Psoas muscle (tissue), 8 donors: ENCODE data around the gene CHPT1. TPM values are rescaled to one million over a fixed set of nuclear protein-coding genes. Genes with fewer than 3 reads are reported as not detected.
A peak's percentile ranks its signal among the peaks of the same experiment; 100 is the strongest.
"Not testable (repeated sequence)": the region's sequence is repeated elsewhere in the genome, so short reads cannot be mapped to it uniquely, and the experiment has no call there.

Source experiments
- ATAC-seq, 4 donors: fragments of 200-7000 bp; cut with Tn5 transposase; one replicate each; pipeline ENCODE4 v1.9.1; 2020; ENCODE audit warnings: moderate library complexity in 3 of 4, mild to moderate bottlenecking in 2 of 4
- DNase-seq, 2 donors: peaks; one replicate each; pipeline ENCODE4 v3.0.0-alpha.2; 2020
- H3K27ac ChIP-seq: fragments of 200-600 bp; one replicate; pipeline ENCODE4 v1.8.0; 2022
- H3K27me3 ChIP-seq, 3 donors: fragments of 200-600 bp in 1 of 3; one replicate each; pipeline versions ENCODE4 v1.6.1 to v1.8.0; 2013 to 2022; ENCODE audit warnings: low read length in 2 of 3, mild to moderate bottlenecking in 2 of 3, moderate library complexity in 1 of 3; ENCODE audit not compliant: insufficient read depth in 3 of 3
- H3K36me3 ChIP-seq, 2 donors: fragments of 200-600 bp in 1 of 2; one replicate each; pipeline versions ENCODE4 v1.6.1 to v1.8.0; 2013 to 2022; ENCODE audit warnings: low read depth in 1 of 2, mild to moderate bottlenecking in 1 of 2, moderate library complexity in 1 of 2; ENCODE audit not compliant: insufficient read depth in 1 of 2
- H3K4me1 ChIP-seq: fragments of 200-600 bp; one replicate; pipeline ENCODE4 v1.8.0; 2022
- H3K4me3 ChIP-seq: fragments of 200-600 bp; one replicate; pipeline ENCODE4 v1.8.0; 2022; ENCODE audit warnings: mild to moderate bottlenecking
- H3K9me3 ChIP-seq: fragments of 200-600 bp; one replicate; pipeline ENCODE4 v1.8.0; 2022
- CTCF ChIP-seq: fragments of 200-600 bp; IDR thresholded peaks from one replicate; pipeline ENCODE4 v1.8.0; 2022; ENCODE audit warnings: antibody characterized with exemption
- WGBS, 3 donors: extraction: QIAGEN DNeasy Blood & Tissue Kit; methylation state at CpG; one replicate each; pipeline versions ENCODE4 v1.1.6 to v1.1.7; 2013; 5-methylcytosine and 5-hydroxymethylcytosine counted together
- intact Hi-C, 2 donors: fragments of 100-400 bp; cut with DNase I; formaldehyde crosslinking; loops; one replicate each; pipeline versions ENCODE4 v1.11.0 to v1.14.2; 2022
- polyA plus RNA-seq, 3 donors: library from polyadenylated mRNA; stranded (reverse); fragments of 200-250 nt; gene quantifications; one replicate each; pipeline ENCODE4 v1.2.3, GENCODE V29; 2013
- total RNA-seq, 4 donors: library from RNA; stranded (reverse); fragmentation: NEBNext Ultra II Directional in 2 of 4; extraction: Animal tissue kit (Norgen Biotek cat#: 25700) in 2 of 4; gene quantifications; one replicate each; pipeline versions ENCODE4 v1.2.1 to v1.2.4, GENCODE V29; 2021 to 2023
- donor health status: healthy with polysubstance abuse.
- donor health status: DM: no; HTN: no; CAD: no; lungs with moderate emphysema.
- donor health status: Bipolar disorder and iron deficiency.
- donor health status: healthy.
- donor health status: DM: yes; HTN: yes; CAD: no.
- donor health status: DM: no; HTN: no; CAD: no.
- donor health status: DM: no; HTN: no; CAD: no.
- donor health status: DM: yes; HTN: yes; CAD: no.

Gene CHPT1
- total and polyA plus RNA-seq, 7 donors = 17.9 to 38.9 (median 20.7) TPM

- H3K27ac ChIP-seq = no peak overlapping the region
- DNase-seq (peak in 1 of 2 donors; percentile 15), ATAC-seq (peak; percentile 43 to 72 (median 63))
- no peaks in the 10 kb centered on the region for H3K9me3 ChIP-seq
- intact Hi-C loops = no loop called here
- 54 to 64% (median 55%) methylated on average over 6 of the region's 6 CpGs for WGBS, 3 donors
- H3K4me1 ChIP-seq = peaks cover 7% of the 10 kb centered on the region
- no peak overlapping the region for H3K4me3 ChIP-seq
- H3K27me3 ChIP-seq = no peaks in the 10 kb centered on the region
- peak; percentile 33 for TF ChIP-seq CTCF
- peaks cover 0 to 96% of the 10 kb centered on the region in 2 donors for H3K36me3 ChIP-seq
Observed at GRCh38 chr12:101670007-101670671, 27.3 kb upstream of the CHPT1 start.

- WGBS, 3 donors = 46 to 64% (median 50%) methylated on average over 6 of the region's 6 CpGs
- Histone ChIP-seq H3K36me3 (peaks cover 0 to 96% of the 10 kb centered on the region in 2 donors), H3K4me3 (no peak overlapping the region), H3K27me3 (no peaks in the 10 kb centered on the region), H3K4me1 (peaks cover 7% of the 10 kb centered on the region), H3K27ac (no peak overlapping the region), H3K9me3 (no peaks in the 10 kb centered on the region)
- no peak for TF ChIP-seq CTCF
- ATAC-seq (peak in 2 of 4 donors; percentile 6 to 27), DNase-seq (no peak)
- intact Hi-C loops = no loop called here
Observed at GRCh38 chr12:101671157-101671791, 26.2 kb upstream of the CHPT1 start.

- H3K9me3 ChIP-seq = no peaks in the 10 kb centered on the region
- no peak for DNase-seq
- peaks cover 0 to 98% of the 10 kb centered on the region in 2 donors for H3K36me3 ChIP-seq
- no peak overlapping the region for H3K4me3 ChIP-seq
- intact Hi-C loops = no loop called here
- 73 to 83% (median 76%) methylated on average over 4 of the region's 4 CpGs for WGBS, 3 donors
- H3K27me3 ChIP-seq = no peaks in the 10 kb centered on the region
- no peak overlapping the region for H3K27ac ChIP-seq
- ATAC-seq = no peak
- peaks cover 13% of the 10 kb centered on the region for H3K4me1 ChIP-seq
- TF ChIP-seq CTCF = no peak
Observed at GRCh38 chr12:101671833-101672232, 25.6 kb upstream of the CHPT1 start.

GRCh38 chr12:101675555-101675954 lies 21.9 kb upstream of the CHPT1 start:
- no peak for DNase-seq
- Histone ChIP-seq H3K4me1 (peaks cover 23% of the 10 kb centered on the region), H3K4me3 (no peak overlapping the region), H3K9me3 (no peaks in the 10 kb centered on the region), H3K27ac (no peak overlapping the region), H3K27me3 (no peaks in the 10 kb centered on the region), H3K36me3 (peaks cover 0 to 99% of the 10 kb centered on the region in 2 donors)
- no peak for ATAC-seq
- intact Hi-C loops = no loop called here
- TF ChIP-seq CTCF = no peak
- 82 to 88% (median 87%) methylated on average over 2 of the region's 2 CpGs for WGBS, 3 donors

GRCh38 chr12:101676497-101676896 lies 20.9 kb upstream of the CHPT1 start:
- intact Hi-C loops = not testable (repeated sequence)

More at GRCh38 chr12:101676497-101676896, 20.9 kb upstream of the CHPT1 start:
- not testable (repeated sequence) for H3K9me3 ChIP-seq, H3K27me3 ChIP-seq, H3K27ac ChIP-seq, DNase-seq, H3K4me3 ChIP-seq
- H3K36me3 ChIP-seq = peaks cover 0 to 97% of the 10 kb centered on the region in 2 donors
- WGBS, 3 donors = 34 to 51% (median 35%) methylated on average over 3 of the region's 3 CpGs
- H3K4me1 ChIP-seq = peaks cover 23% of the 10 kb centered on the region
- ATAC-seq = peak in 1 of 4 donors; percentile 28
